A549 (cell line): ENCODE measurements around the gene RAPGEF3.

ENCODE experiments used
- BCL3 ChIP-seq: fragments of >200 bp; sonication (Bioruptor Twin); formaldehyde crosslinking; IDR thresholded peaks from 3 replicates; pipeline ENCODE4 v1.6.1; 2016
- CHD2 ChIP-seq: fragments of 150-350 bp; IDR thresholded peaks from 2 replicates; pipeline ENCODE4 v1.6.1; 2014; ENCODE audit warnings: low read length; ENCODE audit not compliant: partially characterized antibody
- EP300 ChIP-seq, 2 experiments: fragments of >200 bp; sonication (Bioruptor Twin); formaldehyde crosslinking; IDR thresholded peaks; 2 replicates in 1 of 2; 3 replicates in 1 of 2; pipeline ENCODE4 v1.6.1; 2016 to 2017
- JUN ChIP-seq, 2 experiments: fragments of >200 bp; sonication (Bioruptor Twin); formaldehyde crosslinking; IDR thresholded peaks; 2 replicates in 1 of 2; 3 replicates in 1 of 2; pipeline ENCODE4 v1.6.1; 2016 to 2017
- MYC ChIP-seq: IDR thresholded peaks from 2 replicates; pipeline ENCODE4 v1.6.1; 2012; ENCODE audit warnings: mild to moderate bottlenecking, inconsistent platforms, low read length, improper control_type of control experiment, borderline replicate concordance
- POLR2A ChIP-seq: IDR thresholded peaks from 2 replicates; pipeline ENCODE4 v1.6.1; 2012; ENCODE audit warnings: mild to moderate bottlenecking, low read length
- RCOR1 ChIP-seq: fragments of 150-350 bp; IDR thresholded peaks from 2 replicates; pipeline ENCODE4 v1.6.1; 2014; ENCODE audit warnings: antibody characterized with exemption, low read length, low read depth
- RFX5 ChIP-seq: fragments of 450-650 bp; IDR thresholded peaks from 2 replicates; pipeline ENCODE4 v1.7.1; 2014; ENCODE audit warnings: antibody characterized with exemption, mild to moderate bottlenecking, moderate library complexity
- SMC3 ChIP-seq: fragments of >200 bp; sonication (Bioruptor Twin); formaldehyde crosslinking; IDR thresholded peaks from 3 replicates; pipeline ENCODE4 v1.6.1; 2018; ENCODE audit warnings: inconsistent platforms
- TFCP2L1 ChIP-seq: fragments of 250-450 bp; sonication (Bioruptor Pico); IDR thresholded peaks from 2 replicates; pipeline ENCODE4 v1.5.0; 2021; ENCODE audit warnings: mild to moderate bottlenecking
- TF ChIP-seq, protein P1 (sequence below): fragments of 200-600 bp; sonication (generic); IDR thresholded peaks from 2 replicates; pipeline ENCODE4 v1.6.1; 2016; ENCODE audit warnings: antibody characterized with exemption, mild to moderate bottlenecking, moderate library complexity
- TF ChIP-seq, protein P2 (sequence below): fragments of >200 bp; sonication (Bioruptor Twin); formaldehyde crosslinking; IDR thresholded peaks from 3 replicates; pipeline ENCODE4 v1.5.1; 2016
- TF ChIP-seq, protein P3 (sequence below): IDR thresholded peaks from 2 replicates; pipeline ENCODE4 v1.6.1; 2012
- TF ChIP-seq, protein P4 (sequence below): fragments of 250-450 bp; sonication (Bioruptor Pico); IDR thresholded peaks from 2 replicates; pipeline ENCODE4 v1.5.0; 2021; ENCODE audit warnings: mild to moderate bottlenecking, moderate library complexity, borderline replicate concordance

DNA sequence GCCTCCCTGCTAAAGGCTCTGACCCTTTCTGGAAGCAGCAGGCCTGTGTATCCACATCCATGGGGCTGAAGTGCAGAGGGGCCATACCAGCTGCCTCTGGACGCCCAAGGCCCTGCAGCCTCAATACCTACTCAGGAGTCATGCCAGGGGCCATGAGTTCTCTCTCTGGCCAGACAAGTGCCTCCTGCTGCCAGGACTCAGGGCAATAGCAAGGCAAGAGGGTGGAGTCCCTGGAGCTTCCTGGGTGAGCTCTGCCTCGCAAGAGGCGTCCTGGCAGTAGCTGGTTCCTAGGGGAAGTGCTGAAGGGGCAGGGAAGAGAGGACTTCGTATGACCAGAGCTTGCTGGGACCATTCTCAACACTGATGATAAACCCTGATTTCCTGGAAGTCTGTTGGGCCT, 22.5 kb downstream of the RAPGEF3 start:
- TF ChIP-seq POLR2A (no peak), CHD2 (no peak), MYC (no peak), JUN (IDR thresholded peaks at IDR 0.05) (no peak), BCL3 (no peak), RCOR1 (no peak), EP300 (IDR thresholded peaks at IDR 0.05) (no peak), SMC3 (no peak), RFX5 (no peak), TFCP2L1 (no peak)
- TF ChIP-seq, protein P1, sequence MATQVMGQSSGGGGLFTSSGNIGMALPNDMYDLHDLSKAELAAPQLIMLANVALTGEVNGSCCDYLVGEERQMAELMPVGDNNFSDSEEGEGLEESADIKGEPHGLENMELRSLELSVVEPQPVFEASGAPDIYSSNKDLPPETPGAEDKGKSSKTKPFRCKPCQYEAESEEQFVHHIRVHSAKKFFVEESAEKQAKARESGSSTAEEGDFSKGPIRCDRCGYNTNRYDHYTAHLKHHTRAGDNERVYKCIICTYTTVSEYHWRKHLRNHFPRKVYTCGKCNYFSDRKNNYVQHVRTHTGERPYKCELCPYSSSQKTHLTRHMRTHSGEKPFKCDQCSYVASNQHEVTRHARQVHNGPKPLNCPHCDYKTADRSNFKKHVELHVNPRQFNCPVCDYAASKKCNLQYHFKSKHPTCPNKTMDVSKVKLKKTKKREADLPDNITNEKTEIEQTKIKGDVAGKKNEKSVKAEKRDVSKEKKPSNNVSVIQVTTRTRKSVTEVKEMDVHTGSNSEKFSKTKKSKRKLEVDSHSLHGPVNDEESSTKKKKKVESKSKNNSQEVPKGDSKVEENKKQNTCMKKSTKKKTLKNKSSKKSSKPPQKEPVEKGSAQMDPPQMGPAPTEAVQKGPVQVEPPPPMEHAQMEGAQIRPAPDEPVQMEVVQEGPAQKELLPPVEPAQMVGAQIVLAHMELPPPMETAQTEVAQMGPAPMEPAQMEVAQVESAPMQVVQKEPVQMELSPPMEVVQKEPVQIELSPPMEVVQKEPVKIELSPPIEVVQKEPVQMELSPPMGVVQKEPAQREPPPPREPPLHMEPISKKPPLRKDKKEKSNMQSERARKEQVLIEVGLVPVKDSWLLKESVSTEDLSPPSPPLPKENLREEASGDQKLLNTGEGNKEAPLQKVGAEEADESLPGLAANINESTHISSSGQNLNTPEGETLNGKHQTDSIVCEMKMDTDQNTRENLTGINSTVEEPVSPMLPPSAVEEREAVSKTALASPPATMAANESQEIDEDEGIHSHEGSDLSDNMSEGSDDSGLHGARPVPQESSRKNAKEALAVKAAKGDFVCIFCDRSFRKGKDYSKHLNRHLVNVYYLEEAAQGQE = no peak
- TF ChIP-seq, protein P2, sequence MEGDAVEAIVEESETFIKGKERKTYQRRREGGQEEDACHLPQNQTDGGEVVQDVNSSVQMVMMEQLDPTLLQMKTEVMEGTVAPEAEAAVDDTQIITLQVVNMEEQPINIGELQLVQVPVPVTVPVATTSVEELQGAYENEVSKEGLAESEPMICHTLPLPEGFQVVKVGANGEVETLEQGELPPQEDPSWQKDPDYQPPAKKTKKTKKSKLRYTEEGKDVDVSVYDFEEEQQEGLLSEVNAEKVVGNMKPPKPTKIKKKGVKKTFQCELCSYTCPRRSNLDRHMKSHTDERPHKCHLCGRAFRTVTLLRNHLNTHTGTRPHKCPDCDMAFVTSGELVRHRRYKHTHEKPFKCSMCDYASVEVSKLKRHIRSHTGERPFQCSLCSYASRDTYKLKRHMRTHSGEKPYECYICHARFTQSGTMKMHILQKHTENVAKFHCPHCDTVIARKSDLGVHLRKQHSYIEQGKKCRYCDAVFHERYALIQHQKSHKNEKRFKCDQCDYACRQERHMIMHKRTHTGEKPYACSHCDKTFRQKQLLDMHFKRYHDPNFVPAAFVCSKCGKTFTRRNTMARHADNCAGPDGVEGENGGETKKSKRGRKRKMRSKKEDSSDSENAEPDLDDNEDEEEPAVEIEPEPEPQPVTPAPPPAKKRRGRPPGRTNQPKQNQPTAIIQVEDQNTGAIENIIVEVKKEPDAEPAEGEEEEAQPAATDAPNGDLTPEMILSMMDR = no peak
- TF ChIP-seq, protein P3, sequence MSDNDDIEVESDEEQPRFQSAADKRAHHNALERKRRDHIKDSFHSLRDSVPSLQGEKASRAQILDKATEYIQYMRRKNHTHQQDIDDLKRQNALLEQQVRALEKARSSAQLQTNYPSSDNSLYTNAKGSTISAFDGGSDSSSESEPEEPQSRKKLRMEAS = no peak
- TF ChIP-seq, protein P4, sequence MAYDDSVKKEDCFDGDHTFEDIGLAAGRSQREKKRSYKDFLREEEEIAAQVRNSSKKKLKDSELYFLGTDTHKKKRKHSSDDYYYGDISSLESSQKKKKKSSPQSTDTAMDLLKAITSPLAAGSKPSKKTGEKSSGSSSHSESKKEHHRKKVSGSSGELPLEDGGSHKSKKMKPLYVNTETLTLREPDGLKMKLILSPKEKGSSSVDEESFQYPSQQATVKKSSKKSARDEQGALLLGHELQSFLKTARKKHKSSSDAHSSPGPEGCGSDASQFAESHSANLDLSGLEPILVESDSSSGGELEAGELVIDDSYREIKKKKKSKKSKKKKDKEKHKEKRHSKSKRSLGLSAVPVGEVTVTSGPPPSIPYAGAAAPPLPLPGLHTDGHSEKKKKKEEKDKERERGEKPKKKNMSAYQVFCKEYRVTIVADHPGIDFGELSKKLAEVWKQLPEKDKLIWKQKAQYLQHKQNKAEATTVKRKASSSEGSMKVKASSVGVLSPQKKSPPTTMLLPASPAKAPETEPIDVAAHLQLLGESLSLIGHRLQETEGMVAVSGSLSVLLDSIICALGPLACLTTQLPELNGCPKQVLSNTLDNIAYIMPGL (CRISPR knock-in tag) = no peak
